ENCODE data around the gene EIF1AX. TPM values are rescaled to one million over a fixed set of nuclear protein-coding genes. Genes with fewer than 3 reads are reported as not detected.

Gene EIF1AX
- polyA plus RNA-seq, 3 donors = 18.4 to 62.7 (median 58.5) TPM

DNA sequence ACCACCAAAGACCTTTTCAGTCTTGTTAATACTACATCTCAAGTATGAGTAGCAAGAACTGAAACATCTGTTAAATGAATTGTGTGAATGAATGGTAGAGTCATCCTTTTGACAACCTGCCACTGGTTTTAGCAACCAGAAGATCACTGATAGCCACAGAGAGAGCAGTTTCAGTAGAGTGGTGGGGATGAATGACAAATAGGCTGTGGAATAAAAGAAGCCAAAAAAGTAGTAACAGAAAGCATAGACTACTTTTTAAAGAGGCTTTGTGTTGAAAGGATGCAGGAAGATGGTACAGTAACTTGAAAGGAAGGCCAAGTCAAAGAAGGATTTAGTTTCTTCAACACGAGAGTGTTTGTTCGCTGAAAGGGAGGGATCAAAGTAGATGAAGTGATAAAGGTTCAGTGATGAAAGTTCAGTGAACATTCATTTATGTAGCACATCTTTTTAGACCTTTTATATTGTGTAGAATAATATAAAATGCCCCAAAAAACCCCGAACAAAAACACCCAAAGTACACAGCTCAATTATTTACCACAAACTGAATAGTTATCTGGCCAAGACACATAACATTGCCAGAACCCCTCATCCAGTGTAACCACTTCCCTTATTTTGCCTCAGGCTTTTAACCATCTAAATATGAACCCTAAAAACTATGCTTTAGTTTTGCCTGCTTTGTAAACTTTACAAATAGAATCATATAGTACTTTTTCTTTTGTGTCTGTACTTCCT lies 40.1 kb upstream of the EIF1AX start:
- no peak overlapping the region for H3K9ac ChIP-seq (ENCODE audit: insufficient read depth, low read length, poor library complexity, severe bottlenecking)
- no peak overlapping the region for H2AFZ ChIP-seq (ENCODE audit: insufficient read depth, low read depth, low read length, poor library complexity, severe bottlenecking)
- no peak overlapping the region for H3K4me2 ChIP-seq (replicated peaks; ENCODE audit: extremely low read depth, low read length, poor library complexity, severe bottlenecking)
- H3K36me3 ChIP-seq (replicated peaks in 1 of 2; ENCODE audit: control insufficient read depth in 1 of 2, insufficient read depth in 2 of 2, low read length in 2 of 2) = peaks cover 49 to 84% of the 10 kb centered on the region in 2 donors
- no peak for DNase-seq
- H3K27ac ChIP-seq (ENCODE audit: low read depth in 1 of 2, low read length in 2 of 2) = peak overlapping the region in 1 of 2 donors; percentile 8
- H3K9me3 Mint-ChIP-seq = no peaks in the 10 kb centered on the region
- peaks cover 12% of the 10 kb centered on the region for H4K20me1 ChIP-seq (ENCODE audit: insufficient read depth, low read length)
- no peak overlapping the region for H3K4me3 ChIP-seq (replicated peaks in 1 of 3; ENCODE audit: low read depth in 2 of 3, low read length in 3 of 3)
- peaks cover 29 to 45% of the 10 kb centered on the region in 2 donors for H3K36me3 Mint-ChIP-seq
- no peaks in the 10 kb centered on the region for H3K4me1 ChIP-seq (ENCODE audit: control insufficient read depth in 1 of 2, insufficient read depth in 2 of 2, low read length in 2 of 2)
- no peak overlapping the region for H3K4me3 Mint-ChIP-seq
- peaks cover 1% of the 10 kb centered on the region for H3K4me1 Mint-ChIP-seq
- H3K9me3 ChIP-seq (replicated peaks in 1 of 2; ENCODE audit: control insufficient read depth in 1 of 2, insufficient read depth in 1 of 2, low read length in 2 of 2) = no peaks in the 10 kb centered on the region
- no CpG with 5 or more reads among the region's 3 CpGs for WGBS (ENCODE audit: insufficient coverage)
- H3K27ac Mint-ChIP-seq = no peak overlapping the region
- TF ChIP-seq, protein P1, sequence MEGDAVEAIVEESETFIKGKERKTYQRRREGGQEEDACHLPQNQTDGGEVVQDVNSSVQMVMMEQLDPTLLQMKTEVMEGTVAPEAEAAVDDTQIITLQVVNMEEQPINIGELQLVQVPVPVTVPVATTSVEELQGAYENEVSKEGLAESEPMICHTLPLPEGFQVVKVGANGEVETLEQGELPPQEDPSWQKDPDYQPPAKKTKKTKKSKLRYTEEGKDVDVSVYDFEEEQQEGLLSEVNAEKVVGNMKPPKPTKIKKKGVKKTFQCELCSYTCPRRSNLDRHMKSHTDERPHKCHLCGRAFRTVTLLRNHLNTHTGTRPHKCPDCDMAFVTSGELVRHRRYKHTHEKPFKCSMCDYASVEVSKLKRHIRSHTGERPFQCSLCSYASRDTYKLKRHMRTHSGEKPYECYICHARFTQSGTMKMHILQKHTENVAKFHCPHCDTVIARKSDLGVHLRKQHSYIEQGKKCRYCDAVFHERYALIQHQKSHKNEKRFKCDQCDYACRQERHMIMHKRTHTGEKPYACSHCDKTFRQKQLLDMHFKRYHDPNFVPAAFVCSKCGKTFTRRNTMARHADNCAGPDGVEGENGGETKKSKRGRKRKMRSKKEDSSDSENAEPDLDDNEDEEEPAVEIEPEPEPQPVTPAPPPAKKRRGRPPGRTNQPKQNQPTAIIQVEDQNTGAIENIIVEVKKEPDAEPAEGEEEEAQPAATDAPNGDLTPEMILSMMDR (IDR thresholded peaks at IDR 0.05) = no peak
- intact Hi-C loops (cut with micrococcal nuclease) = no loop called here
- H3K27me3 Mint-ChIP-seq (ENCODE audit: low read depth in 3 of 3) = peaks cover 0 to 17% (median 1%) of the 10 kb centered on the region in 3 donors
- peaks cover 0 to 14% of the 10 kb centered on the region in 2 donors for H3K27me3 ChIP-seq (ENCODE audit: control insufficient read depth in 2 of 2, insufficient read depth in 2 of 2, low read length in 2 of 2)
- no peaks in the 10 kb centered on the region for H3K79me2 ChIP-seq (ENCODE audit: insufficient read depth, low read length)

DNA sequence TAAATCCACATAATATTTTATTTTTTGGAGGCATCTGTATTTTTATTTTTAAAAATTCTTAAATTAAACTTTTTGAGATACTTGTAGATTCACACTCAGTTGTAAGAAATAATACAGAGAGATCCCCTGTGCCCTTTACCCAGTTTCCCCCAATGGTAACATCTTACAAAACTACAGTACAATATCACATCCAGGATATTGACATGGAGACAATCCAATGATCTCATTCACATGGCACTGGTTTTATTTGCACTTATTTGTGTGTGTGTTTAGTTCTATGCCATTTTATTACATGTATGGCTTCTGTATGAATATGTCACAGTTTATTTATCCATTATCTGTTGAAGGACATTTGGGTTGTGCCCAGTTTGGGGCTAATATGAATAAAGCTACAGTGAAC lies 35.5 kb upstream of the EIF1AX start:
- Mint-ChIP-seq H3K27ac (no peak overlapping the region), H3K4me3 (no peak overlapping the region), H3K36me3 (peaks cover 37 to 40% of the 10 kb centered on the region in 2 donors), H3K27me3 (ENCODE audit: low read depth in 3 of 3) (peaks cover 0 to 17% (median 1%) of the 10 kb centered on the region in 3 donors), H3K9me3 (no peaks in the 10 kb centered on the region), H3K4me1 (peaks cover 1% of the 10 kb centered on the region)
- TF ChIP-seq, protein P1 (IDR thresholded peaks at IDR 0.05) = no peak
- DNase-seq = no peak
- Histone ChIP-seq H3K27ac (ENCODE audit: low read depth in 1 of 2, low read length in 2 of 2) (no peak overlapping the region), H3K36me3 (replicated peaks in 1 of 2; ENCODE audit: control insufficient read depth in 1 of 2, insufficient read depth in 2 of 2, low read length in 2 of 2) (peaks cover 61 to 93% of the 10 kb centered on the region in 2 donors), H3K4me1 (ENCODE audit: control insufficient read depth in 1 of 2, insufficient read depth in 2 of 2, low read length in 2 of 2) (no peaks in the 10 kb centered on the region), H3K4me2 (replicated peaks; ENCODE audit: extremely low read depth, low read length, poor library complexity, severe bottlenecking) (no peak overlapping the region), H4K20me1 (ENCODE audit: insufficient read depth, low read length) (peaks cover 12% of the 10 kb centered on the region), H3K9ac (ENCODE audit: insufficient read depth, low read length, poor library complexity, severe bottlenecking) (no peak overlapping the region), H2AFZ (ENCODE audit: insufficient read depth, low read depth, low read length, poor library complexity, severe bottlenecking) (no peak overlapping the region), H3K27me3 (ENCODE audit: control insufficient read depth in 2 of 2, insufficient read depth in 2 of 2, low read length in 2 of 2) (peaks cover 0 to 22% of the 10 kb centered on the region in 2 donors), H3K9me3 (replicated peaks in 1 of 2; ENCODE audit: control insufficient read depth in 1 of 2, insufficient read depth in 1 of 2, low read length in 2 of 2) (no peaks in the 10 kb centered on the region), H3K4me3 (replicated peaks in 1 of 3; ENCODE audit: low read depth in 2 of 3, low read length in 3 of 3) (no peak overlapping the region), H3K79me2 (ENCODE audit: insufficient read depth, low read length) (no peaks in the 10 kb centered on the region)
- intact Hi-C loops (cut with micrococcal nuclease) = no loop called here
